Putamen (tissue), 1 donor: ENCODE results near the gene DAAM2.

Experiments
- DNase-seq: peaks from one replicate; pipeline ENCODE4 v3.0.0-alpha.2; 2016; ENCODE audit warnings: low spot score

DAAM2 gene

DNA sequence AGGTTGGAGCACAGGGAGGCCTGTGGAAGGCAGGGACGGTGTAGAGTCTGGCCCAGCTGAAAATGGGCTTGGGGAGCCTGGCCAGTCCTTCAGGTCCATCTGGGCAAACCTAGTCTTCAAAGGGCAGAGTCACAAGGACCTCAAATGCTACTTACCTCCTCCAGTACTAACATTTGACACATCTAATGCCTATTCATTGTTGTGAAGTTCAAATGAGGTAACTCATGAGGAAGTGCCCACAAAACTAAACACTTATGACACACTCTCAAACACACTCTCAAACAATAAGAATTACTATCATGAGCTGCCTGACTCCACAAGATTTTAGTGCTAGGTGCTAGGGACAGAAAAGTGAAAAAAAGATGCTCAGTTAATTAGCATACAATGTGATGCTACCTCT is 27.1 kb downstream of the DAAM2 start:
- DNase-seq: no peak

GRCh38 chr6:39819676-39820075 is 27.5 kb downstream of the DAAM2 start:
- DNase-seq: no peak

DNA sequence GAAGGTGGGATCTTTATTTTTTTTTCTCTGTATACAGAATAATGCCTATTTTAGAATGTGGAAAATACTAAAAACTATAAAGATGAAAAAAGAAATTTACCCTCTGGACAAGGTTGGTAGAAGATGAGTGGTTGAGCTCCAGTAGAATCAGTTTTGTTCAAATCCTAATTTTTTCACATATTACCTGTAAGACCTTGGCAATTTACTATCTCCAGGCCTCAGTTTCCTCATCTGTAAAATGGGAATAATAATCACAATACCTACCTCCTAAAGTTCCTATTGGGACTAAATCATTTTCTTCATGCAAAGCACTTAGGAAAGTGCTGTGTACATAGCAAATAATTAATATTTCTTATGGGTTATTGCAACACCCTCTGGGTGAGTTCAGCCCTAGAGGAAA is 28.4 kb downstream of the DAAM2 start:
- no peak for DNase-seq

DNA sequence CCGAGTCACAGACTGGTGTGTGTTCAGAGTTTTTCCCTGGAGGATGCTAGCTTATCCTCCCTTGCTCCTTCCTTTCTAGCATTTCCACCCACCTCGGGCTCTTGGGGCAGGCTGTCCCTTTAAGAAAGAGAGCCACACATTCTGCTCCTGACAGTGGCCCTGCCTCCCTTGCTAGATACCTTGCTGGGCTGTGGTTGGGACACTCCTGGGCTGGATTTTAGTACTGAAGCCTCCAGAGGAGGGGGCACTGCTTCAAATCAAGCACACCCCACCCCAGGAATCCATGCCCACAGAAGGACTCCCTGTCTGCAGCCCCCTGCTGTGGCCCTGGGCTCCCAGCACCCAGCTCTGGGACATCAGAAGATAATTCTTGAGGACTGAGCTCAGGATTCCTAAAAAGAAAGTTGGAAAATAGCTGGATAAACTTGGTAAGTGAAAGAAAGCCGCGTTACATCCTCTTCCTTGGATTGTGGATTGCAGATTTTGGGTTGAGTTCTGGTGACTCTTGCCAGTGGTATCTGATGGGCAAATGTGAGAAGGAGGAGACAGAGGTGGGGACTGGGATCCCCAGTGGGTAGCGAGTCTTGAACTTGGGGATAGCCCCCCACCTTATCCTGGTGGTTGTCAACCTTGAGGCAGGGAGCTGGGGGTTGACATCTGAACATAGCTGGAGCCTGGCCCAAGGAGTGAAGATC is 29.0 kb downstream of the DAAM2 start:
- DNase-seq: no peak

DNA sequence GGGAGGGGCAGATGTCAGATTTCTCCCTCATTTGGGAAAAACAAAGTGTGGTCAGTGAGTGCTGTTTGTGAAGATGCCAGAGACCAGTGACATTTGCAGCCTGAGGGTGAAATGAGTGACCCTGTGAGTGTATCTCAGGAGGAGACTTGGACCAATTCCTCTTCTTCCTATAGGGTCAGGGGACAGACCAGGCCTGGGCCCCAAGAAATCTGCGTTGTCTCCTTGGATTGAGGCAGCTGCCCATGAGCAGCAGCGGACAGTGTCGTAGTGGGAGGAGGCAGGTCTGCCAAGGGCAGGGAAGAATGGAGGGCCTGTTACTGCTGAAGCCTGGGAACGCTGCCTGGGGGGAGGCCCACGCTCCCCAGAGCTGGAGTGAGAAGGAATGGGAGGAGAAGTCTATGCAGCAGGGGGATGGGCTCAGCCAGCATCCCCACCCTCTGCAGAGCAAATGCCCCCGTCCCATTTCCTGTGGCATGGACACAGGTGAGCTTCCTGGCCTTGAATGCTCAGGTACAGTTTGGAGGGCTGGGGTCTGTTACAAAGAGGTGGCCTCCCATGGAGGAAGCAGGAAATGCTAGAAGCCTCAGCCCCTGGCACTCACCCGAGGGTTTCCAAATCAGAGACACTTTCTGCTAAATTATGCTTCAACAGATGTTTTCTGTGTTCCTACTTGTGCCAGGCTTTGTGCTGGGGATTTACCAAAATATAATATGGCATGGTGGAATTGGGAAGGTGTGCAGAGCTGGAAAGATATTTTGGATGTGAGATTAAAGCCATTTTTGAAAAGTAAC is 29.8 kb downstream of the DAAM2 start:
- peak; percentile 90 for DNase-seq

DNA sequence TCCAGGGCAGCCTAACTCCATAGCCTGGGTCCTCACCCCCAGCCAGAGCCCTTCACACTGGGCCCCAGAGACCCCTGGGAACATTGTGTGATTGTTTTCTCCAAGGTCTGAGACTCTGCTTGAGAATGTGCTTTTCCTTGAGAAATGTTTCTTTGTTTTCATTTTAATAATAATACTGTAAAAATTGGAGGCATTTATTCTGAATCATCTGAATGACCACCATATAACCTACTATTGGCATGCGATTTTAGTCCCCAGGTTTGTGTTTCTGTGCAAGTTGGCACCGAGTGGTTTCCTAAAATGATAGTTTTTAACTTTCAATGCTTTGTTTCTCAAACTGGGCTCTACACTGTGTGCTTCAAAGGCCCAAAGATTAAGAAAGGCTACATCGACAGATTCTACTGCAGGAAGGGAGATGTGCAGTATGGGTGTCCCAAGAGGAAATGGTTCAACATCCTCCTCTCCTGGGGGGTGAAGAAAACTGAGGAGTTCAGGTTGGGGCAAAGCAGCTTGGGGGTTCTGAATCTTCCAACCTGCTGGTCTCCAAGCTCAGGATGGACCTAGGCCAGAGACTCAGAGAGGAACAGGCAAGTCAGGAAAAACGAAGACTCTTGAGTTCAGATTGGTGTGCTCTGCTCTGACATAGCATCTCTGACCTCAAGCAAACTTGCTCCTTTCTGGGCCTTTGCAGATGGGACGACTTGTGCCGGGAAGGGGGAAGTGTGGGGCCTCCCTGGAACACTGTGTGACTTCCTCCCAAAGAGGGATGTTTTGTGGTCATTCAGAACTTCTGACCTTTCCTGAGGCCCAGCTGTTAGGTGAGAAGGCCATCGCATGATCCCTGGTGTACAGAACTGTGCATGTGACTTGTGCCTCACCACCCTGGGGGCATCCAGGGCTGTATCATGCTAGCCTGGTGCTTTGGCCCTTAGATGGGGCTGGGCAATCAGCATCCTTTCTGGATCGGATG is 31.0 kb downstream of the DAAM2 start:
- DNase-seq: no peak

- no peak for DNase-seq
Observed at GRCh38 chr6:39824030-39824926, 32.1 kb downstream of the DAAM2 start.

DNA sequence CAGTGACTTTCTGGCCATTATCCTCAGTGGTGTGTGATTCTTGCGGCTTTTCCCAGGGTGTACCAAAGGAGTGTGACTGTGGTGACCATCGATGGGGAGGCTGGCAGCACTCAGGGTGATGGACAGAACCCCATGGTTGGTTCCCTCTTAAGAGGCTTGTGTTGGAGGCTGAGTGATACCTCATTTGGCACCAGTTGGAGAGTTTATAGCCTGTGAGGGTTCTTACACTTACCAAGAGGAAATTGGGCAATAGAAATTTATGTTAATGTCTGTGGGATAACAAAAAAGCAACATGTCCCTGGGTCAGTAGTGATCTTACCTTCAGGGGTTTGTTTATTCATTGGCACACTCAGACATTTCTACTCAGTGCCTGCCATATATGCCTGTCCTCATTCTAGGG is 37.2 kb downstream of the DAAM2 start:
- no peak for DNase-seq

DNA sequence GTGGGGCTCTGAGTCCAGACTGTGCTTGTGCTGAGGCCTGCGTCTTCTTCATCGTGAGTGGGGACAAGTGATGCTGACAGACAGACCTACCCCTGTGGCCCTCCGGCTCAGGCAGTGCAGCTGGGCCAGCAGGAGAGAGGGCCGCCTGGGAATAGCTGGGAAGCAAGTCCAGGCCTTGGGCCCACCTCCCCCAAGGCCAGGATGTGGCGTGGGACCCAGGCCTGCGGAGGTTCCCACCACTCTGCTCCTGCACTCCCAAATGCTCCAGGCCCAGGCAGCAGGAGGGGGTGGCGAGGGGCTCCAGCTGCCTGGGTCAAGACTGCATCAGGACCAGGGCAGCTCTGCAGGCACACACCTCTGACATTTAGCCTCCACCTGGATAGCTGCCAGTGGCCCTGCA is 38.3 kb downstream of the DAAM2 start:
- DNase-seq: no peak

GRCh38 chr6:39831701-39832100 is 39.5 kb downstream of the DAAM2 start:
- no peak for DNase-seq

GRCh38 chr6:39834278-39834677 is 42.1 kb downstream of the DAAM2 start:
- DNase-seq: peak; percentile 78

DNA sequence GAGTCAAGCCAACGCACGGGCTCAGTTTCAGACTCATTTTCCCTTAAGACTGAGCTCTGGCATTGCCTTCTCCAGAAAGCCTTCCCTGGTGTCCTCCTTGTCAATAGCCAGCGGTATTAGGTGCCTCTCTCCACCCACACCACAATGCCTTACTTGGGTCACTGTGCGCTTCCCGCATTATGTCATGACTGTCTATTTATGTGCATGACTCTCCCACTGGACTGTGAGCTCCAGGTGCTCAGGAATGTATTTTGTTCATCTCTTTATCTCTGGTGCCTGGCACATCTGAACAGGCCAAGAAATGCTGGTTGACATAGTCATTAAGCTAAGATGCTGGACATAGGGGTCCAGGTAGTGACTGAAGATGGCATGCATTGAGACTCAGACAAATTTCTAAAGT is 42.7 kb downstream of the DAAM2 start:
- no peak for DNase-seq

- DNase-seq: no peak
Observed at GRCh38 chr6:39835821-39836295, 43.7 kb downstream of the DAAM2 start.

DNA sequence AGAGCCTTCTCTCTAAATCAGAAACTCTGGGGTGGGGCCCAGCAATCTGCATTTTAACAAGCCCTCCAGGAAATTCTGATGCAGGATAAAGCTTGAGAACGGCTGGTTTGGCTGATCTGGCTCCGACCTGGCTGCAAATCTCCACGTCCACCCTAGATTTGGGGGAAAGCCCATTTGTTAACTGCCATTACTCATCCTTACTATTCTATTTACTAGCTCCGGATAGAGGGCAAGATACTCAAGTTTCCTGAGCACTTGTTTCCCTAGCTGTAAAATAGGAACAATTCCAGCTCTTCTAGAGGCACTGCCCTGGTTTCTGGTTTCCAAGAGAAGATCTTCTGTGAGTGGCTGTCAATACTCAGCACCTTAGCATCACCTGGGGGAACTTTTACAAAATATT is 44.4 kb downstream of the DAAM2 start:
- DNase-seq: no peak

DNA sequence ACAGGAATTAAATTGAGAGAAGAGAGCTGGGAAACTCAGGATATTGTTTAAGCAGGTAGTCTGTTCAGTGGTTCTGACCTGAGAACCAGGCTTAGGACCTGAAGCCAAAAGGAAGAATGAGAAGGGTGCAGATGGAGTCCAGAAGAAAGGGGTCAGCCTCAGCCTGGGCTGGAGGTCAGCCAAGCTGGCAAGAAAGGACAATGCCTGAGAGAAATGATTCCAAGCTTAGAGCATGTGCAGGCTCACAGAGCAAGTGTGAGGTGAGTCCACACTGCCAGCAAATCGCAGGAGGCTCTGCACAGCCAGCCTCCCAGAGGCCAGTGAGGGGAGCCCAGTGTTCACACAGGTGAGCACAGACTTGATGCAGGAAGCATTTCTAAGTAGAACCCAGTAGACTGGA is 47.3 kb downstream of the DAAM2 start:
- no peak for DNase-seq

DNA sequence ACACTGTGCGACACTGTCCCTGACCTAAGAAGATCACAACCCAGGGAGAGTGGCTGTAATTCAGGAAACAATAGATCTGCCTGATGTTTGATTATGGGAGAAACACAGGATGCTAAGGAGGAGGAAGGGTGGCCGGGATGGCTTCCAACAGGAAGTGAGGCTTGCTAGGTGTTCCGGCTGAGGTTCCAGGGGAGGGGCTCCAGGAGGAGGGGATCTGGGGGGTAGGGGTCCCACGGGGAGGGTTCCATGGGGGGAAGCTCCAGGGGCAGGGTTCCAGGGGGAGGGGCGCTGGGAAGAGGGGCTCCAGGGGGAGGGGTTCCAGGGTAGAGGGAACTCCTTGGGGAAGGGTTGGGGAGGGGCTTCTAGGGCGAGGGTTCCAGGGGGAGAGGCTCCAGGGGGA is 48.6 kb downstream of the DAAM2 start:
- DNase-seq: no peak

- DNase-seq: no peak
Observed at GRCh38 chr6:39841291-39841690, 49.1 kb downstream of the DAAM2 start.

DNA sequence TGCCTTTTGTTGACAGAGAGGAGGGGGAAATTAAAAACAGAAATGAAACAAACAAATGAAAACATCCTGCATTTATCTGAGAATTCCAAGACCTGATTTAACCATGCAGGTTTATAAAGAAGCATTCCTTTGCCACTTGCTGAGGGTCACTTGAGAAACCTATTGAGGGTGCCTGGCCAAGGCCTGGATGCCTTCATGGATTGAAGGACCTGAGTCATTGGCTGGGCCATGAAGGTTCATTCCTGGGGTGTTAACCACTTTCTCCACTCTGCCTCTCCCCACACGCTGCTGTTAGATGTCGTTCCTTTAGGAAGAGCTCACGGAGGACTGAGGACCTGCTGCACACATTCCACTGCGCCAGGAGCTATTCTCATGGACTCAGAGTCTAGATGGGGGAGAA is 49.7 kb downstream of the DAAM2 start:
- no peak for DNase-seq

DNA sequence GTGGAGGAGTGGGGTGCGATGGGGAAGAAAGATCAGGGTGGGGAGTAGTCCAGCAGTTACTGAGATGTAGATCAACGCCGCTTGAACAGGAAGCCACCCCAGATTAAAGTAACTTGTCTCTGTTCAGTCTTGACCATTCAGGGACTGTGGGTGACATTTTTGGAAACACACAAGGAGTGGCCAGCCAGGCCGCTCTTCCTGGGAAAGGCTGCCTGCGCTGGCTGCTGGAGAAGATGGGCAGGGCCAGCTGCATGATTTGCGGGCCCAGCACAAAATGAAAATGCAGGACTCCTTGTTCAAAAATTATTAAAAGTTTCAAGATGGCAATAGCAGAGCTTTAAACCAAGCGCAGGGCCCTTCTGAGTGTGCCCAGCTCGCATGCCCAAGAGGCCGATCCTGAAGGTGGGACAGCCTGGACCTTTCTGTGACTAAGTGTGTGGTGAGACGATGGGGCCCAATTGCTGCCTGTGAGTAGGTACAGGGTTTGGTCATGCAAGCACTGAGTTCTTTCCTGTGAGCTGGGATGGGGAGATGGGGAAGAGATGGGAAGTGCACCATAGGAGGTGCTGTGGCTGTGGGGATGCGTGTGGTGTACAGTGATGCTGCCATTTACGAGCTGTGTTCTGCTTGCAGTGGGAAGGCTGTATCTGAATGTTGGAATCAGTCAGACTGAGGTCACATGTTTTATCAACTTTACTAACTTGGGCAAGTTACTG is 51.3 kb downstream of the DAAM2 start:
- no peak for DNase-seq

- no peak for DNase-seq
Observed at GRCh38 chr6:39844866-39845265, 52.7 kb downstream of the DAAM2 start.

GRCh38 chr6:39847221-39847620 is 55.0 kb downstream of the DAAM2 start:
- DNase-seq: no peak
